ENCODE measurements around the gene GET3. TPM values are rescaled to one million over a fixed set of nuclear protein-coding genes. Genes with fewer than 3 reads are reported as not detected.
"Not testable (repeated sequence)": the region's sequence is repeated elsewhere in the genome, so short reads cannot be mapped to it uniquely, and the experiment has no call there.

Gene GET3
- total RNA-seq, 1 experiment from 2014 or later, result 155 TPM

DNA sequence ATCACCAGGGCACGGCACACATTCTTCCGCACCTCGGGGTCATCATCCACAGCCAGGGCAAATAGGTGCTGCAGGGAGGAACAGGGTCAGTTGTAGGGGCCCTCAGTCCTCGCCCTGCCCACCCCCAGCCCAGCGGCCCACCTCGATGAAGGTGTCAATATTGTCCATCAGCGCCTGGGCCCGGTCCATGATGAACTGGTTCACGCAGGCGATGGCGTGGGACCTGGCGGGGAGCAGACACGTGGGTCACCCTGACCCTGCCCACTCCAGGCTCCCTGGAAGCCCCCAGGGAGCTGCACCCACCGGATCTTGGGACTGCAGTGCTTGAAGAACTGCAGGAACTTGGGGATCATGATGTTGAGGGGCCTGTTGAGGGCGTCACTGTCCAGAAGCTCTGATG is 22.2 kb upstream of the GET3 start:
- DNase-seq (ENCODE audit: low read depth), result no peak

DNA sequence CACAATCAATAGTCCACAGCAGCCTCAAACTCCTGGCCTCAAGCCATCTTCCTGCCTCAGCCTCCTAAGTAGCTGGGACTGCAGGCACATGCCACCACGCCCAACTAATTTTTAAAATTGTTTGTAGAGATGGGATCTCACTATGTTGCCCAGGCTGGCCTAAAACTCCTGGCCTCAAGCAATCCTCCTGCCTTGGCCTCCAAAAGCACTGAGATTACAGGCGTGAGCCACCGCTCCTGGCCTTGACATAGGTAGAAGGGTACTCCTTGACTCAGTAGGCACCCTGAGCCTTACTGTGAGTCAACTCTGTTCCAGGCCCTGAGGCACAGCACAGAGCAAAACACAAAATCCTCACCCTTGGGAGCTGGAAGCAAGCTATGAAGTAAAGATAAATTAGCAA is 21.4 kb upstream of the GET3 start:
- no peak for DNase-seq (ENCODE audit: low read depth)

- no peak for DNase-seq (ENCODE audit: low read depth)
Observed at GRCh38 chr19:12720296-12720695, 17.0 kb upstream of the GET3 start.

GRCh38 chr19:12720851-12721655 is 16.2 kb upstream of the GET3 start:
- DNase-seq (ENCODE audit: low read depth), result peak; percentile 46

DNA sequence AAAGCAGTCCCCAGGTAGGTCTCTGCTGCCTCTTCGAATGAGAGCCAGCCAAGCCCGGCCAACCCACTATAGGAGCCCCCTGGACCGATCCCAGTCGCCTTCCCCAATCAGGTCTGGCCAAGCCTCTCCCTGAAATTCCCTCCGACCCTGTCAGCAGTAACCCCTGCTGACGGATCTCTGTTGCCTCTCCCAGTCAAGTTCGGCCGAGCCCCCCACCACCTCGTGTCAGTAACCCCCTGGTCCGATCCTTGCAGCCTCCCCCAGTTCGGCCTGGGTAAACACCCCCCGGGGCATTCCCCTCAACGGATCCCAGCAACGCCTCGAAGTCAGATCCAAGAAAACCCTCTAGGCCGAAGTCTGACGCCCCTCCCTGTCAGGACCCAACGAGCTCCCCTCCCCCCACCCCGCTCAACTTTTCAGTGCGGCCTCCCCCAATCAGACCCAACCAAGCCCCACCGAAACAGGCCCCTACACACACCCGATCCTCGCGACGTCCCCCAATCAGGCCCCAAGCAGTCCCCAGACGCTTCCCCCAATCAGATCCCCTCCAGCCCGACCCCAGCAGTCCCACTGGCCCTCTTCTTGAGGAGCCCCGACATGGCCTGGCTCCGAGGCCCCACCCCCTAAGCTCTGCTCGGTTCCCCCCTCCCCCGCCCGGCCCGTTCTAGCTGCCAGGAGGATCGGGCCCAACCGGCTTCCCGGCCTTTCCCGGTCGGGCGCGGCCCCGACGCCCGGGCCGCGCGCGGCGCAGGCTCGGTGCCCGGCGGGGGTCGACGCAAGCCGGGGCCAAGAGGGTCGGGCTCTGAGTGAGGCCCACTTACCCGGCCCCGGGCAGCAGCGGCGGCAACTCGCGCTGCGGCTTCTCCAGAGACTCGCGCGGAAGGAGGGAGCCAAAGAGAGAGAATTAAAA is 15.4 kb upstream of the GET3 start:
- DNase-seq (ENCODE audit: low read depth), result peak; percentile 71

DNA sequence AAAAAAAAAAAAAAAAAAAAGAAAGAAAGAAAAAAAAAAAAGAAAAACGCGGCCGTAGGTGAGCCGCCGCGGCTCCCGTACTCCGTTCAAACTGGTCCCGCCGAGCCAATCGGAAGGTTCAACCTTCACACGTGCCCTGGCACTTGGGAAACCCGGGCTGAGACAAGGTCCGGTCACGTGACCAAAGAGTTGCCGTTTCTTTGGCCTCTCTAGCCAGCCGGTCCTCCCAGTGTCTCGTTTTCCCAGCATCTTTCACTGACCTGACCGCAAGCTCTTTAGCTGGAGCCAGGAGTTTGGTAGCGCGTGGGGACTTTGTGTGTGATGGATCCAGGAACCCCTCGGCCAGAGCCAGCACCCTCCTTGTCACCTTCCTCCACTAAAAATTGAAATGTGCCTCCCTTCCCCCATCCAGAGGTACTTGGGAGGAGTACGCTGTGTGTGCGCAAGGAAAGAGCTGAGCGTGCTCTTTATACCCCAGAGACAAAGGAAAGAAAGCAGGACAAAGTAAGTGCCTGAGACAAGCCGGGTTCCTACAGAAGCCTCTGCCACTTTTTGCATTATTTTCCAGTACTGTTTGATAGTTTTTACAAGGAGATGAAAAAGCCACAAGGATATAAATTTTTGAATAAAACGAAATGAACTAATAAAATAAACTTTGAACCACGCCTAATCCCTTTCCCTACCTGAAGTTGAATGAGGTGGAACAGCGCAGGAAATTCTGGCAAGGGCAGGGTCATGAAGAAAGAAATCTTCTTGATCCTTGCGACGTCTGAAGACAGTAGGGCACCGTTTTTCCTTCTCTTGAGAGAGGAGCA is 14.5 kb upstream of the GET3 start:
- peak; percentile 99 for DNase-seq (ENCODE audit: low read depth)

DNA sequence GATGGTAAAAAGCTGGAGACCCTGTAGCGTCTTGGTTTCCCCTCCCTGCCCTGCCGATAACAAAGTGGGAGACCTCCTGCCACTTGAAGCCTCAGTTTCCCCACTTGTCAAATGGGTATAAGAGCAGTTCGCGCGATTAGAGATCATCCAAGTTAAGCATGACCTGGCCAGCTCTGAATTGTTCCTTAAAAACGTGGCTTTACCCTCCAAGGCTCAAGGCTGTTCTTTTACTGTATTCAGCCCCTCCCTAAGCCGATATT is 14.0 kb upstream of the GET3 start:
- peak; percentile 17 for DNase-seq (ENCODE audit: low read depth)

- DNase-seq (ENCODE audit: low read depth), result peak; percentile 65
Observed at GRCh38 chr19:12723641-12724426, 13.5 kb upstream of the GET3 start, which contains the start of gene TNPO2. Gene TNPO2, minus strand, starts transcription at chr19:12723932. Its CDS starts 2,955 bp downstream, at chr19:12720977.

GRCh38 chr19:12725612-12726011 is 11.7 kb upstream of the GET3 start:
- not testable (repeated sequence) for DNase-seq (ENCODE audit: low read depth)

DNA sequence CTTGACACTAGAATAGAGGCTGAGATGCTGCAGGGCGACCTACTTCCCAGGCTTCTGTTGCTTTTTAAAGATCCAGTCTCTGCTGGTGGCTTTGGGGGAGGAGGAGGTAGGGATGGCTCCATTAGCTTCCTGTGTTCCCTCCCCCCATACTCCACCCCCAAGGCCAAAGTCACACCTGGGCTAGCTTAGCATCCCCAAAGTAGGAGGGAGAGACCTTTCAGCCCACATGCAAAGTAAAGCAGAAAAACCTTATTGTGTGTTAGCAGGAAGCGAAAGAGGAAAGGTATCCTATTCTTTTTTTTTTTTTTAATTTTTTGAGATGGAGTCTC is 10.3 kb upstream of the GET3 start:
- DNase-seq (ENCODE audit: low read depth), result no peak

DNA sequence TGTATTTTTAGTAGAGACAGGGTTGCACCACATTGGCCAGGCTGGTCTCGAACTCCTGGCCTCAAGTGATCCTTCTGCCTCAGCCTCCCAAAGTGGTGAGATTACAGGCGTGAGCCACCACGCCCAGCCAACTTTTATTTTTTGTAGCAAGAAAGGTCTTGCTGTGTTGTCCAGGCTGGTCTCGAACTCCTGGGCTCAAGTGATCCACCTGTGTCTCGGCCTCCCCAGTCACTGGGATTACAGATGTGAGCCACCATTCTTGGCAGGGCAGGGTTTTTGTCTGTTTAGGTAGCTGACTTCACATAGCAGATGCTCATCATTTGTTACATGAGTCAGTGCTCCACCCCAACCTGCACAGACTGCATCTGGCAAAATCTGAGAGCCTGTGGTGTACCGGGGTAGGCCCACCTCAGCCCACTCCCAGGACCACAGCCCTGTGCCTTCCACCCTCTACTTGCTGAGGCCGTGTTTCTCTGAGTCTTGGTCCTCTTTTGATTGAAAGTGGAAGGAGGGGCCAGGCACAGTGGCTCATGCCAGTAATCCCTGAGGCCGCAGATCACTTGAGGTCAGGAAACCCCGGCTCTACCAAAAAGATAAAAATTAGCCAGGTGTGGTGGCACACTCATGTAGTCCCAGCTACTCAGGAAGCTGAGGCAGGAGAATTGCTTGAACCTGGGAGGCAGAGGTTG is 9.4 kb upstream of the GET3 start:
- no peak for DNase-seq (ENCODE audit: low read depth)

- no peak for DNase-seq (ENCODE audit: low read depth)
Observed at GRCh38 chr19:12730064-12730463, 7.2 kb upstream of the GET3 start.

DNA sequence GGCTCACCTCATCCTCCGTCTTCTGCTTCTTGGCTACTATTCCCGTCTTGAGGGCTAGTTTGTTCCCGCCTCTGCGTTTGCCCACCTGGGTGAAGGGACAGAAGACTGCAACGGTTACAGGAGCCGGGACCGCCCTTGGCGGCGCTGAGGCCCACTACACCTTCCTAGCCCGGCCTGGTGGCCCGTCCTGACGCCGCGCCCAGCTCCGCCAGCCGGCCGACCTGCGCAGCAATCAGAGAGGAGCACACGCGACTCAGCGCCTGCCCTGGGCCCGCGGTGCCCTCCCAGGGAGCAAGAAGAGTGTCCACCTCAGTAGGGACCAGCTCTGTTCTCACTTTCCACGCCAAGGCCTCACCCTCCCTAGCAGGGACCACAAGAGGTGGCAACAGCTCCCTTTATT is 6.0 kb upstream of the GET3 start:
- no peak for DNase-seq (ENCODE audit: low read depth)

DNA sequence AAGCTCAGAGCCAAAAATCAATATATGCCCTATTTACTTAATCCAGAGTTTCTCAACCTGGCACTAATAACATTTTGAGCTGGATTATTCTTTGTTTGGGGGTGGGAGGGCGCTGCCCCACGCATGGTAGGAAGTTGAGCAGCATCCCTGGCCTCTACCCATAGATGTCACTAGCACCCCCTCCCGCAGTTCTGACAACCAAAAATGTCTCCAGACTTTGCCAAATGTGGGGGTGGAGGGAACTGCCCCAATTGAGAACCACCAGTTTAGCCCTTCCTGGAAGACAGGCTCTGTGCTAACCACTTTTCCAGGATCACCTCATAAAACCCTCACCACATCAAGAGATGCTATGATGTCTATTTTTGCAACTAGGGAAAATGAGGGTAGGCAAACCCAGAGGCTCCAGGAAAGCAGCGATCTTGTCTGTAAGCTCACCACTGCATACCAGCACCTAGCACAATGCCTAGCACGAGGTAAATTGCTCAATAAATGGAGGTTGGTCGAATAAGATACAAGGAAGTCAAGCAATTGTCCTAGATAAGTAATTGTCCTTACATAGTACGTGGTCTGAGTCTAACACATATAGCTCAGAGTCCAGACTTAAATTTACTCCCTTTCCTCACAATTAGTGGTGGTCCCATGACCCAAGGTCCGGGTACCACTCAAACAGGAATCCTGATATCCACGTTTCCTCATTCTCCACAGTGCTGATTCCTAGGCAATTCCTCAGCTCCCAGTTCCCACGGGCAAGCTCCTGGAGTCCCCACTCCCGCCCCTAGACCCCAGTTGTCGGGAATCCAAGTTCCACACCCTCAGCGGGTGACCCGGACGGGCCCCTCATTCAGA is 3.7 kb upstream of the GET3 start:
- peak; percentile 74 for DNase-seq (ENCODE audit: low read depth)

- no peak for DNase-seq (ENCODE audit: low read depth)
Observed at GRCh38 chr19:12737835-12738351, 596 bp downstream of the GET3 start.

GRCh38 chr19:12745166-12745897 is 8.0 kb downstream of the GET3 start:
- peak; percentile 46 for DNase-seq (ENCODE audit: low read depth)

DNA sequence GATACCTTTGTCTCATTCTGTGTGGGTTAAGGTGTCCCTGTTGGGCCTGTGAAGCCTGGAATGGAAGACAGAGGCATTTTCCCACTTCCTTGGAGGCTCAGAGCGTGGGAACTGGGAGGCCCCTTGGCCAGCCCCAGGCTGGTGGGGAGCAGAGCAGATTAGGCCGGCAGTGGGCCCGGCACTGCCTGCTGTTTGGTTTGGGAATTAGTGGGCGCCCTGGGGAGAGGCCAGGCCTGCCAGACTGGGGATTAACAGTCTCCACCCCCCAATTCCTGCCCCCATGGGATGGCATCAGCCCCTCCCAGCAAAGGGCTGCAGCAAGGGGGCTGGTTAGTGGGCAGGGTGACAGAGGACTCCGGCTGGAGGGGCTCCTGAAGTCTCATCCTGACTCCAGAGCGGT is 11.2 kb downstream of the GET3 start:
- no peak for DNase-seq (ENCODE audit: low read depth)

GRCh38 chr19:12749938-12750521 is 12.7 kb downstream of the GET3 start:
- DNase-seq (ENCODE audit: low read depth), result peak; percentile 85

Data from LHCN-M2 (cell line).